HCT116 (cell line): Measurements from ENCODE around the gene ZFP92. TPM values are rescaled to one million over a fixed set of nuclear protein-coding genes. Genes with fewer than 3 reads are reported as not detected.

ENCODE experiments used
- ATAC-seq: fragments of 200-7000 bp; cut with Tn5 transposase; 2 replicates; pipeline ENCODE4 v1.9.1; 2020; ENCODE audit warnings: mild to moderate bottlenecking, moderate library complexity
- BruUV-seq: library from RNA; stranded (reverse); fragments of 400-500 nt; replicated peaks from 2 replicates; lab custom pipeline; 2021; lab: Mats Ljungman, UMichigan
- CTCF ChIA-PET: fragments of 300-600 bp; sonication (Branson Sonifier 250); formaldehyde crosslinking; loops from one replicate; lab custom pipeline; 2021; ENCODE audit warnings: antibody characterized with exemption; lab: Charles Lee
- POLR2A ChIA-PET: fragments of 300-600, 350-600 bp; sonication (Branson Sonifier 250); formaldehyde crosslinking; loops from one replicate; lab custom pipeline; 2021; ENCODE audit warnings: antibody characterized with exemption; lab: Charles Lee
- RAD21 ChIA-PET, 2 experiments: fragments of 300-600 bp; sonication (Branson Sonifier 250); formaldehyde crosslinking; loops; one replicate each; lab custom pipeline; 2023; ENCODE audit warnings: low total read pairs in 2 of 2; ENCODE audit not compliant: uncharacterized antibody in 2 of 2, unreplicated experiment in 2 of 2, low non-redundant PET in 1 of 2; lab: Charles Lee
- DNase-seq: peaks from one replicate; pipeline ENCODE4 v3.0.0-alpha.2; 2010; ENCODE audit warnings: low read depth, low spot score
- H2AFZ ChIP-seq: fragments of 200-600 bp; shearing (Covaris generic), sonication (generic); 2 replicates; pipeline ENCODE4 v1.6.1; 2017; ENCODE audit warnings: low read depth, mixed run types, mixed read lengths, antibody characterized with exemption, low read length; ENCODE audit not compliant: poor library complexity, severe bottlenecking
- H3K27ac ChIP-seq: 2 replicates; pipeline ENCODE4 v1.5.1; 2012; ENCODE audit warnings: low read depth, low read length
- H3K27me3 ChIP-seq: fragments of 200-600 bp; sonication (generic); 2 replicates; pipeline ENCODE4 v1.6.1; 2016; ENCODE audit warnings: mixed run types, low read length, mixed read lengths; ENCODE audit not compliant: insufficient read depth
- H3K36me3 ChIP-seq, 2 experiments: fragments of 200-500 bp in 1 of 2; fragments of 200-600 bp in 1 of 2; sonication (Bioruptor generic) in 1 of 2; sonication (generic) in 1 of 2; 2 replicates each; pipeline versions ENCODE4 v1.5.1 to v1.6.1; 2014 to 2016; ENCODE audit warnings: low read length in 2 of 2, inconsistent platforms in 1 of 2, mixed read lengths in 1 of 2, mixed run types in 1 of 2; ENCODE audit not compliant: insufficient read depth in 2 of 2, control insufficient read depth in 1 of 2
- H3K4me1 ChIP-seq, 2 experiments: fragments of 200-600 bp in 1 of 2; sonication (generic) in 1 of 2; 2 replicates each; pipeline versions ENCODE4 v1.5.1 to v1.6.1; 2012 to 2017; ENCODE audit warnings: low read length in 2 of 2, inconsistent platforms in 1 of 2, mild to moderate bottlenecking in 1 of 2, mixed read lengths in 1 of 2, mixed run types in 1 of 2, moderate library complexity in 1 of 2; ENCODE audit not compliant: insufficient read depth in 2 of 2, control insufficient read depth in 1 of 2
- H3K4me2 ChIP-seq: fragments of 200-600 bp; sonication (generic); 2 replicates; pipeline ENCODE4 v1.6.1; 2017; ENCODE audit warnings: mixed run types, low read length, mixed read lengths
- H3K4me3 ChIP-seq, 2 experiments: fragments of 200-600 bp in 1 of 2; sonication (generic) in 1 of 2; replicated peaks in 1 of 2; 2 replicates each; pipeline ENCODE4 v1.5.1; 2011 to 2016; ENCODE audit warnings: low read length in 2 of 2, control low read depth in 1 of 2, low read depth in 1 of 2, mild to moderate bottlenecking in 1 of 2, mixed read lengths in 1 of 2, mixed run types in 1 of 2
- H3K79me2 ChIP-seq: fragments of 200-600 bp; sonication (generic); 2 replicates; pipeline ENCODE4 v1.6.1; 2017; ENCODE audit warnings: mild to moderate bottlenecking, mixed run types, low read length, moderate library complexity, mixed read lengths; ENCODE audit not compliant: insufficient read depth
- H3K9ac ChIP-seq: fragments of 200-600 bp; sonication (generic); 2 replicates; pipeline ENCODE4 v1.6.1; 2016; ENCODE audit warnings: low read length, mixed read lengths
- H3K9me2 ChIP-seq: fragments of 200-600 bp; sonication (generic), shearing (Covaris generic); 2 replicates; pipeline ENCODE4 v1.6.1; 2017; ENCODE audit warnings: mixed run types, mild to moderate bottlenecking, moderate library complexity; ENCODE audit not compliant: insufficient read depth
- H3K9me3 ChIP-seq, 2 experiments: fragments of 200-500 bp in 1 of 2; fragments of 200-600 bp in 1 of 2; sonication (Bioruptor generic) in 1 of 2; sonication (generic) in 1 of 2; 2 replicates each; pipeline ENCODE4 v1.6.1; 2014 to 2017; ENCODE audit warnings: low read length in 2 of 2, mixed read lengths in 2 of 2, inconsistent platforms in 1 of 2, low read depth in 1 of 2, mild to moderate bottlenecking in 1 of 2, mixed run types in 1 of 2, moderate library complexity in 1 of 2; ENCODE audit not compliant: control insufficient read depth in 1 of 2, insufficient read depth in 1 of 2
- H4K20me1 ChIP-seq: fragments of 200-600 bp; sonication (generic), shearing (Covaris generic); 2 replicates; pipeline ENCODE4 v1.6.1; 2017; ENCODE audit warnings: mixed run types, mild to moderate bottlenecking, moderate library complexity; ENCODE audit not compliant: insufficient read depth
- ATF3 ChIP-seq: IDR thresholded peaks from 2 replicates; pipeline ENCODE4 v1.6.1; 2012
- CBX3 ChIP-seq: IDR thresholded peaks from 2 replicates; pipeline ENCODE4 v1.6.1; 2012; ENCODE audit warnings: low read depth
- CEBPB ChIP-seq: IDR thresholded peaks from 2 replicates; pipeline ENCODE4 v1.6.1; 2012; ENCODE audit warnings: low read depth
- CTCF ChIP-seq, 3 experiments: fragments of 200-600 bp in 1 of 3; sonication (generic) in 1 of 3; IDR thresholded peaks in 2 of 3; conservative IDR thresholded peaks in 1 of 3; 2 replicates each; pipeline ENCODE4 v1.5.1; 2012 to 2017; ENCODE audit warnings: low read depth in 2 of 3, low read length in 2 of 3, antibody characterized with exemption in 1 of 3, borderline replicate concordance in 1 of 3, control low read depth in 1 of 3, mild to moderate bottlenecking in 1 of 3, mixed read lengths in 1 of 3, mixed run types in 1 of 3, moderate library complexity in 1 of 3; ENCODE audit not compliant: insufficient read depth in 1 of 3
- EGR1 ChIP-seq: IDR thresholded peaks from 2 replicates; pipeline ENCODE4 v1.6.1; 2012; ENCODE audit warnings: low read depth
- EZH2 ChIP-seq: fragments of 200-600 bp; sonication (generic); IDR thresholded peaks from 2 replicates; pipeline ENCODE4 v1.6.1; 2017; ENCODE audit warnings: antibody characterized with exemption, mixed run types
- EZH2phosphoT487 ChIP-seq: fragments of 200-600 bp; IDR thresholded peaks from 2 replicates; pipeline ENCODE4 v1.6.1; 2018; ENCODE audit warnings: antibody characterized with exemption, borderline replicate concordance
- JUND ChIP-seq: IDR thresholded peaks from 2 replicates; pipeline ENCODE4 v1.6.1; 2012
- POLR2A ChIP-seq: IDR thresholded peaks from 2 replicates; pipeline ENCODE4 v1.7.0; 2011; ENCODE audit warnings: borderline replicate concordance; ENCODE audit not compliant: insufficient read depth, insufficient read length; ENCODE audit errors: extremely low read depth
- RAD21 ChIP-seq: IDR thresholded peaks from 2 replicates; pipeline ENCODE4 v1.6.1; 2012; ENCODE audit warnings: low read depth, mild to moderate bottlenecking
- REST ChIP-seq: IDR thresholded peaks from 2 replicates; pipeline ENCODE4 v1.6.1; 2012; ENCODE audit warnings: low read depth
- SIN3A ChIP-seq: IDR thresholded peaks from 2 replicates; pipeline ENCODE4 v1.6.1; 2012; ENCODE audit warnings: low read depth
- SP1 ChIP-seq: IDR thresholded peaks from 2 replicates; pipeline ENCODE4 v1.6.1; 2012; ENCODE audit warnings: low read depth
- SRF ChIP-seq: IDR thresholded peaks from 2 replicates; pipeline ENCODE4 v1.6.1; 2012; ENCODE audit warnings: low read depth
- TCF7L2 ChIP-seq: IDR thresholded peaks from 2 replicates; pipeline ENCODE4 v1.7.0; 2011; ENCODE audit warnings: borderline replicate concordance, inconsistent platforms; ENCODE audit not compliant: insufficient read depth, insufficient read length; ENCODE audit errors: extremely low read depth
- YY1 ChIP-seq: IDR thresholded peaks from 2 replicates; pipeline ENCODE4 v1.6.1; 2011; ENCODE audit warnings: low read length, low read depth, moderate library complexity, mild to moderate bottlenecking; ENCODE audit not compliant: insufficient replicate concordance; ENCODE audit errors: extremely low read depth
- ZFX ChIP-seq: fragments of 450-650 bp; IDR thresholded peaks from 2 replicates; pipeline ENCODE4 v1.6.1; 2017
- ZNF274 ChIP-seq: fragments of 200-500 bp; sonication (Bioruptor generic); IDR thresholded peaks from 2 replicates; pipeline ENCODE4 v1.6.1; 2014; ENCODE audit warnings: mild to moderate bottlenecking, low read depth, low read length, inconsistent platforms
- intact Hi-C: fragments of 100-400 bp; cut with micrococcal nuclease; formaldehyde crosslinking; loops from 2 replicates; pipeline ENCODE4 v1.10.0; 2022
- total RNA-seq: library from RNA; stranded (reverse); gene quantifications from one replicate; pipeline ENCODE4 v1.2.1, GENCODE V29; 2021; ENCODE audit not compliant: unreplicated experiment

The ZFP92 gene
- total RNA-seq, 1 experiment from 2014 or later = not detected

GRCh38 chrX:153433781-153434285 lies 22.6 kb downstream of the ZFP92 start:
- RAD21 ChIA-PET = no interaction called here
- no peaks in the 10 kb centered on the region for H3K4me1 ChIP-seq
- no peaks in the 10 kb centered on the region for H3K9me3 ChIP-seq
- H3K79me2 ChIP-seq = no peaks in the 10 kb centered on the region
- ATAC-seq = no peak
- no peaks in the 10 kb centered on the region for H3K27me3 ChIP-seq
- H2AFZ ChIP-seq = no peak overlapping the region
- no peak overlapping the region for H3K4me2 ChIP-seq
- POLR2A ChIA-PET = no interaction called here
- CTCF ChIA-PET = no interaction called here
- H4K20me1 ChIP-seq = no peaks in the 10 kb centered on the region
- BruUV-seq = no TSS peak
- intact Hi-C loops = no loop called here
- H3K27ac ChIP-seq = no peak overlapping the region
- DNase-seq = no peak
- no peaks in the 10 kb centered on the region for H3K9me2 ChIP-seq
- H3K4me3 ChIP-seq = no peak overlapping the region
- no peak overlapping the region for H3K9ac ChIP-seq
- TF ChIP-seq EZH2 (no peak), SRF (no peak), ATF3 (no peak), POLR2A (no peak), TCF7L2 (no peak), ZFX (no peak), EZH2phosphoT487 (no peak), CEBPB (no peak), SP1 (no peak), REST (no peak), SIN3A (no peak), EGR1 (no peak), CTCF (IDR thresholded peaks at IDR 0.05 in 2 of 3, conservative IDR thresholded peaks at IDR 0.05 in 1 of 3; ENCODE audit: borderline replicate concordance in 1 of 3, insufficient read depth in 1 of 3, low read depth in 2 of 3, low read length in 2 of 3) (no peak), ZNF274 (no peak), JUND (no peak), RAD21 (no peak), CBX3 (no peak), YY1 (no peak)
- H3K36me3 ChIP-seq = no peaks in the 10 kb centered on the region
